GM12891 (cell line): ENCODE measurements around the gene TTC7B.

Experiments
- DNase-seq: peaks from one replicate; pipeline ENCODE4 v3.0.0; 2011; ENCODE audit warnings: low spot score; ENCODE audit not compliant: insufficient read length
- FAIRE-seq: peaks from 2 replicates; lab custom pipeline; 2011; peaks lifted over from hg19 to GRCh38; lab: Jason Lieb, UNC
- PAX5 ChIP-seq: IDR thresholded peaks from 2 replicates; pipeline ENCODE4 v1.6.1; 2011; ENCODE audit warnings: low read length, moderate library complexity, mild to moderate bottlenecking; ENCODE audit not compliant: insufficient read depth, severe bottlenecking
- POLR2A ChIP-seq: IDR thresholded peaks from 2 replicates; pipeline ENCODE4 v1.6.1; 2011; ENCODE audit warnings: low read depth, low read length, control low read depth
- POLR2AphosphoS5 ChIP-seq: IDR thresholded peaks from 2 replicates; pipeline ENCODE4 v1.6.1; 2011; ENCODE audit warnings: low read depth, low read length, control low read depth
- POU2F2 ChIP-seq: IDR thresholded peaks from 2 replicates; pipeline ENCODE4 v1.6.1; 2011; ENCODE audit warnings: low read depth, mild to moderate bottlenecking, control low read depth, low read length, moderate library complexity
- SPI1 ChIP-seq: IDR thresholded peaks from 2 replicates; pipeline ENCODE4 v1.6.1; 2011; ENCODE audit warnings: low read depth, low read length, control low read depth
- TAF1 ChIP-seq: IDR thresholded peaks from 2 replicates; pipeline ENCODE4 v1.6.1; 2011; ENCODE audit warnings: low read depth, low read length, control low read depth

The TTC7B gene

GRCh38 chr14:90648421-90648820, 167.8 kb downstream of the TTC7B start:
- DNase-seq (no peak), FAIRE-seq (no peak)
- TF ChIP-seq POU2F2 (no peak), PAX5 (no peak), POLR2AphosphoS5 (no peak), SPI1 (no peak), TAF1 (no peak), POLR2A (no peak)

- DNase-seq (no peak), FAIRE-seq (no peak)
- no peak for TF ChIP-seq TAF1
- no peak for TF ChIP-seq SPI1
- no peak for TF ChIP-seq POLR2A
- no peak for TF ChIP-seq PAX5
- no peak for TF ChIP-seq POLR2AphosphoS5
- no peak for TF ChIP-seq POU2F2
Observed at GRCh38 chr14:90647473-90648005, 168.7 kb downstream of the TTC7B start.

- TF ChIP-seq POLR2A, result no peak
- TF ChIP-seq PAX5, result no peak
- no peak for TF ChIP-seq TAF1
- TF ChIP-seq SPI1, result no peak
- TF ChIP-seq POLR2AphosphoS5, result no peak
- TF ChIP-seq POU2F2, result no peak
- FAIRE-seq (no peak), DNase-seq (no peak)
Observed at GRCh38 chr14:90645842-90646443, 170.3 kb downstream of the TTC7B start.

GRCh38 chr14:90644882-90645281, 171.3 kb downstream of the TTC7B start:
- FAIRE-seq (no peak), DNase-seq (no peak)
- TF ChIP-seq POLR2AphosphoS5, result no peak
- TF ChIP-seq POLR2A, result no peak
- TF ChIP-seq TAF1, result no peak
- TF ChIP-seq PAX5, result no peak
- no peak for TF ChIP-seq POU2F2
- no peak for TF ChIP-seq SPI1

- FAIRE-seq (no peak), DNase-seq (no peak)
- no peak for TF ChIP-seq POLR2AphosphoS5
- TF ChIP-seq POLR2A, result no peak
- no peak for TF ChIP-seq PAX5
- TF ChIP-seq TAF1, result no peak
- no peak for TF ChIP-seq SPI1
- no peak for TF ChIP-seq POU2F2
Observed at GRCh38 chr14:90643982-90644670, 172.1 kb downstream of the TTC7B start.

- TF ChIP-seq POLR2A (no peak), TAF1 (no peak), SPI1 (no peak), PAX5 (no peak), POLR2AphosphoS5 (no peak), POU2F2 (no peak)
- DNase-seq, result no peak
- FAIRE-seq, result no peak
Observed at GRCh38 chr14:90642244-90642717, 173.9 kb downstream of the TTC7B start.

GRCh38 chr14:90641615-90642243, 174.5 kb downstream of the TTC7B start:
- TF ChIP-seq POLR2A, result no peak
- TF ChIP-seq TAF1, result no peak
- DNase-seq (no peak), FAIRE-seq (no peak)

GRCh38 chr14:90641168-90641567, 175.1 kb downstream of the TTC7B start:
- DNase-seq (no peak), FAIRE-seq (no peak)
- TF ChIP-seq POLR2AphosphoS5, result no peak
- TF ChIP-seq TAF1, result no peak
- TF ChIP-seq POU2F2, result no peak

- TF ChIP-seq PAX5 (no peak), POLR2AphosphoS5 (no peak), POU2F2 (no peak), SPI1 (no peak), POLR2A (no peak), TAF1 (no peak)
- no peak for DNase-seq
- no peak for FAIRE-seq
Observed at GRCh38 chr14:90639641-90640040, 176.6 kb downstream of the TTC7B start.

- TF ChIP-seq SPI1, result no peak
- TF ChIP-seq POLR2A, result no peak
- no peak for TF ChIP-seq TAF1
- no peak for TF ChIP-seq PAX5
- no peak for TF ChIP-seq POU2F2
- no peak for TF ChIP-seq POLR2AphosphoS5
- DNase-seq (no peak), FAIRE-seq (no peak)
Observed at GRCh38 chr14:90632871-90633270, 183.4 kb downstream of the TTC7B start.
